Measurements from ENCODE around the gene DNAJB6.

DNA sequence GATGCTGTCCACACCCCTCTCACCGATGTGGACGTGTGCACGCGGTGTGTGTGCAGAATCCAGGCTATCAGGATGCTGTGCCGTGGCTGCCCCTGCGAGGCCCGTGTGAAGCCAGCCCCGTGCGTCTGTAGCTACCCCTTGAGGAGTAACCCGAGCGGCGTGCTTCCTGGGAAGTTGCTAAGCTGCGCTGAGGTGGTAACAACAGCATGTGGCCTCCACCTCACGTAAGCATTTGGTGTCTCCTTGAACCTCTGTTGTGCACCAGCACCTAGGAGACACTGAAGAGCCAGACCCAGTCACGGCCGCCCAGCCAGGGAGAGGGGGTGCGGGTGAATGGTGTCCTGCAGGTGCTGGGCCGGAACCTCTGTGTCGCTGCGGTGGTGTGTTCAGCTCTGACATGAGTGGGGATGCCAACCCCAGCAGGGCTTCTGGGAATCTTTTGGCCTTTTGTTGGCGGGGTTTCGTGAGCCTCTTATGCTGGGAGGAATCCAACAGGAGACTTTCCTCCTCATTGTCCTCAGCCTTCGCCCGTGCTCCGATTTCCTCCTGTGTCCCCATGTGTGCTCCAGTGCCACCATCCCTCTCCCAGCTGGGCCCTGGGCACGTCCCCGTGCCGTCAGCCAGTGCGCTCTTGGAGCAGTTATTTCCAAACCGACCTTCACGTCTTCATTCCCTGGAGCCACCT is 60.4 kb downstream of the DNAJB6 start:
- TF ChIP-seq, protein P1, sequence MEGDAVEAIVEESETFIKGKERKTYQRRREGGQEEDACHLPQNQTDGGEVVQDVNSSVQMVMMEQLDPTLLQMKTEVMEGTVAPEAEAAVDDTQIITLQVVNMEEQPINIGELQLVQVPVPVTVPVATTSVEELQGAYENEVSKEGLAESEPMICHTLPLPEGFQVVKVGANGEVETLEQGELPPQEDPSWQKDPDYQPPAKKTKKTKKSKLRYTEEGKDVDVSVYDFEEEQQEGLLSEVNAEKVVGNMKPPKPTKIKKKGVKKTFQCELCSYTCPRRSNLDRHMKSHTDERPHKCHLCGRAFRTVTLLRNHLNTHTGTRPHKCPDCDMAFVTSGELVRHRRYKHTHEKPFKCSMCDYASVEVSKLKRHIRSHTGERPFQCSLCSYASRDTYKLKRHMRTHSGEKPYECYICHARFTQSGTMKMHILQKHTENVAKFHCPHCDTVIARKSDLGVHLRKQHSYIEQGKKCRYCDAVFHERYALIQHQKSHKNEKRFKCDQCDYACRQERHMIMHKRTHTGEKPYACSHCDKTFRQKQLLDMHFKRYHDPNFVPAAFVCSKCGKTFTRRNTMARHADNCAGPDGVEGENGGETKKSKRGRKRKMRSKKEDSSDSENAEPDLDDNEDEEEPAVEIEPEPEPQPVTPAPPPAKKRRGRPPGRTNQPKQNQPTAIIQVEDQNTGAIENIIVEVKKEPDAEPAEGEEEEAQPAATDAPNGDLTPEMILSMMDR (IDR thresholded peaks at IDR 0.05): no peak
- TF ChIP-seq POLR2AphosphoS5 (IDR thresholded peaks at IDR 0.05): no peak
